A549 treated with AZD9567 at 1 μM for 4 hours (cell line): Measurements from ENCODE around the gene ASCC3. TPM values are rescaled to one million over a fixed set of nuclear protein-coding genes. Genes with fewer than 3 reads are reported as not detected.

Experiments
- total RNA-seq: library from RNA; stranded (reverse); fragments of 200-300 nt; extraction: Qiagen RNA extraction; gene quantifications from 5 replicates; pipeline ENCODE4 v1.2.3, GENCODE V29; 2022; ENCODE audit not compliant: insufficient read depth

ASCC3 gene, protein sequence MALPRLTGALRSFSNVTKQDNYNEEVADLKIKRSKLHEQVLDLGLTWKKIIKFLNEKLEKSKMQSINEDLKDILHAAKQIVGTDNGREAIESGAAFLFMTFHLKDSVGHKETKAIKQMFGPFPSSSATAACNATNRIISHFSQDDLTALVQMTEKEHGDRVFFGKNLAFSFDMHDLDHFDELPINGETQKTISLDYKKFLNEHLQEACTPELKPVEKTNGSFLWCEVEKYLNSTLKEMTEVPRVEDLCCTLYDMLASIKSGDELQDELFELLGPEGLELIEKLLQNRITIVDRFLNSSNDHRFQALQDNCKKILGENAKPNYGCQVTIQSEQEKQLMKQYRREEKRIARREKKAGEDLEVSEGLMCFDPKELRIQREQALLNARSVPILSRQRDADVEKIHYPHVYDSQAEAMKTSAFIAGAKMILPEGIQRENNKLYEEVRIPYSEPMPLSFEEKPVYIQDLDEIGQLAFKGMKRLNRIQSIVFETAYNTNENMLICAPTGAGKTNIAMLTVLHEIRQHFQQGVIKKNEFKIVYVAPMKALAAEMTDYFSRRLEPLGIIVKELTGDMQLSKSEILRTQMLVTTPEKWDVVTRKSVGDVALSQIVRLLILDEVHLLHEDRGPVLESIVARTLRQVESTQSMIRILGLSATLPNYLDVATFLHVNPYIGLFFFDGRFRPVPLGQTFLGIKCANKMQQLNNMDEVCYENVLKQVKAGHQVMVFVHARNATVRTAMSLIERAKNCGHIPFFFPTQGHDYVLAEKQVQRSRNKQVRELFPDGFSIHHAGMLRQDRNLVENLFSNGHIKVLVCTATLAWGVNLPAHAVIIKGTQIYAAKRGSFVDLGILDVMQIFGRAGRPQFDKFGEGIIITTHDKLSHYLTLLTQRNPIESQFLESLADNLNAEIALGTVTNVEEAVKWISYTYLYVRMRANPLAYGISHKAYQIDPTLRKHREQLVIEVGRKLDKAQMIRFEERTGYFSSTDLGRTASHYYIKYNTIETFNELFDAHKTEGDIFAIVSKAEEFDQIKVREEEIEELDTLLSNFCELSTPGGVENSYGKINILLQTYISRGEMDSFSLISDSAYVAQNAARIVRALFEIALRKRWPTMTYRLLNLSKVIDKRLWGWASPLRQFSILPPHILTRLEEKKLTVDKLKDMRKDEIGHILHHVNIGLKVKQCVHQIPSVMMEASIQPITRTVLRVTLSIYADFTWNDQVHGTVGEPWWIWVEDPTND (N-terminal part only)
- total RNA-seq, result 15.7 to 20.4 TPM (median 17.2 TPM) in 5 replicates

DNA sequence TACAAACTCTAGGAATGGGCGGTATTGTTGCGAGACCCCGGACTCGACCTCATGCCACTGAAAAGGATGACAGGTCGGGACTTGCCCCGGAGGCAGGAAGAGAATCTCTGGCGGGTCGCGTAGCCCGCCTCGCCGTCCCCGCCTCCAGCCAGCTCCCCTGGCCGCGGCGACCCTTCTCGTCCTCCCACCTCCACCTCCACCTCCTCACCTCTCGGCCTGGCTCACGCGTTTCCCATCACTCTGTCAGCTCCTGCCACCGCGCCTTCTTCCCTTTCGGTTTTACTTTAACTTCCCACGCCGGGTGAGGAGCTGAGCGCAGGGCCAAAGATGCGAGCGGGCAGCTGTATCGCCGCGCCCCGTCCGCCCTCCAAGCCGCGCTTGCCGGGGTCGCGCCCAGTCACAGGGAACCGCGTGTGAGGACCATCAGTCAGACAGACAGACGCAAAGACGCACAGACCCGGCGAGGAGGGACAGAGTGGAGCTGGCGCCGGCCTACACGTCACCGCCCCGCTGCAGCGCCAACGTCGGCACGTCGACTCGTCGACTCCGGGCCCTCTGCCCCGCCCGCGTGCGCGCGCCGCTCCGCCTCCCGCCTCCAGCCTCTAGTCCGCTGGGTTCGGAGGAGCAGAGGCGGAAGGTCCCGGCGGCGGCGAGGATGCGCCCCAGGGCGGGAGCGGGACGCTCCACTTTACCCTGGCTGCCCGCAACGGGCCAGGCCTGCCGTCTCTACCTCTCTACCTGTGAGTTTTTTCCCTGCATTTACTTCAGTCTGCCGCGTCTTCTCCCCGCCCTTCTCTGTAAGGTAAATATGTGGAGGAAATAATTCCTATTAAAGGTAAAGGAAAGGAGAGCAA is at the start of gene ASCC3:
ASCC3 (minus strand) TSS at position 477 of the 854 bp plus-strand sequence. CDS start 13,332 bp downstream, outside the sequence.

DNA sequence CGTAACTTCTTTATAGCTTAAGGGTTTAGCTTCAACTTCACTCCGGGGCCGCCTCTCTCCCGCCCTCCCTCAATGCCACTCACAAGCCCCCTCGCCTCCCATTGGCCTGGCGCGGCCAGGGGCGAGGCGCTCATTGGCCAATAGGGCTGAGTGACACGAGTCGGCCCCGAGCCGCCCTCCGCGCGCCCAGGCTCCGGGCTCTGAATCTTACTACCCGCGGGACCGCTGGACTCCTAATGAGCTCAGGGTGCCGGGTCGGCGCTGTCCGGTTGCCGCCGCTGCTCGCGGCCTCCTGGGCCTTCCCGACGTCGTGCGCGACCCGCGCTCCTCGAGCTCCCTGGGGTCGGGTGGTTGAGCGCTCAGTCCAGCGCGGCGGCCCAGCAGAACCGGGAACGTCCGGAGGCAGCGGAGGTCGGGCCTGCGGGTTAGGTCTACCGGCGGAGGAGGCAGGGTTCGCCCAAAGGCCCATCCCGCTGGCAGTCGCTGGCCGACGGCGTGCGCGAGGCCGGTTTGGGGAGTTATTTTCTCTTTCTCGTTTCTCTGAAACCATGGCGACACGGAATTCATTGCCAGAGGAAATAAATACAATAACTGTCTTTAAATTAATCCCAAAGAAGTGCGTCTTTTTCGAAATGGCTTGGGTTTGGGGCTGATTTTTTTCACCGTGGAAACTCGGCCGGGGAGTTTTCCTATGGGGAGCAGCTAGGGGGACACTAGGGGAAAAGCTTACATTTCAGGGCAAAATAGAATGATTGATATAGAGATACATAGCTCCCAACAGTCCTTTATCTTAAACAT is 416.0 kb downstream of the ASCC3 start, which contains the start of gene SIM1:
SIM1 (minus strand) TSS at position 19 of the 798 bp plus-strand sequence. CDS start 1,453 bp downstream, outside the sequence.

